Lower leg skin (tissue), 3 donors: ENCODE results near the gene ATP2B2.

Experiments used
- POLR2A ChIP-seq, 2 donors: fragments of 450-650 bp; IDR thresholded peaks; one replicate each; pipeline ENCODE4 v1.6.1; 2016 to 2017; ENCODE audit warnings: antibody characterized with exemption in 2 of 2, mild to moderate bottlenecking in 1 of 2, moderate library complexity in 1 of 2
- TF ChIP-seq, protein P1 (sequence below), 3 donors: fragments of 450-650 bp; IDR thresholded peaks; one replicate each; pipeline ENCODE4 v1.5.1; 2016; ENCODE audit warnings: antibody characterized with exemption in 3 of 3, mild to moderate bottlenecking in 3 of 3, moderate library complexity in 2 of 3

DNA sequence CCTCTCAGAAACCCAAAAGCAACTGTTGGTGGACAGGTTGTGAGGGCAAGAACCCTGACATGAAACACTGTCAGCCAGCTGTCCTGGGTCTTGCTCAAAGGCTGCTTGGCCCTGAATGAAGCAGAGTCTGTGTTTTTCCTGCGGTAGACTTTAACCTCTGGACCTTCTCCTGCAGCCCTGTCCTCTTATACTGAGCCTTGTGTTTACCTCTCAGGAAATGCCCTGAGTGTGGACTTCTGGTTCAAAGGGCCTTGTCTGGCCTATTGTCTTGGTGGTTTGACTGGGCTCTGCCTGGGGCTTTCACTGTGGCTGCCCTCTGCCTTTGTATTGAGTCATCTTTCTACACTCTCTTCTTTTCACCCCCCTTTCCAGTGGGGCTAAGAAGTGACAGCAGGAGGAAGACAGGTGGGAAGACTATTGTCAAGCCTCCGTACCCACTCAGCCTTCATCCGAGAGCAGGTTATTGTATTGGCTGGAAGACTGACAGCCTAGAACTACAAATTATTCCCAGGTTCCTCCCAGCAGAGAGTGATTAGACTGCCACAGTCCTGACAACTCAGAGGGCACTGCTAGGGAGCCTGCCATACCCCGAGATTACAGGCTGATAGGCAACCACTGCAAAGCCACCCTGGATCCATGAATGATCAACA is 187.9 kb downstream of the ATP2B2 start:
- TF ChIP-seq, protein P1, sequence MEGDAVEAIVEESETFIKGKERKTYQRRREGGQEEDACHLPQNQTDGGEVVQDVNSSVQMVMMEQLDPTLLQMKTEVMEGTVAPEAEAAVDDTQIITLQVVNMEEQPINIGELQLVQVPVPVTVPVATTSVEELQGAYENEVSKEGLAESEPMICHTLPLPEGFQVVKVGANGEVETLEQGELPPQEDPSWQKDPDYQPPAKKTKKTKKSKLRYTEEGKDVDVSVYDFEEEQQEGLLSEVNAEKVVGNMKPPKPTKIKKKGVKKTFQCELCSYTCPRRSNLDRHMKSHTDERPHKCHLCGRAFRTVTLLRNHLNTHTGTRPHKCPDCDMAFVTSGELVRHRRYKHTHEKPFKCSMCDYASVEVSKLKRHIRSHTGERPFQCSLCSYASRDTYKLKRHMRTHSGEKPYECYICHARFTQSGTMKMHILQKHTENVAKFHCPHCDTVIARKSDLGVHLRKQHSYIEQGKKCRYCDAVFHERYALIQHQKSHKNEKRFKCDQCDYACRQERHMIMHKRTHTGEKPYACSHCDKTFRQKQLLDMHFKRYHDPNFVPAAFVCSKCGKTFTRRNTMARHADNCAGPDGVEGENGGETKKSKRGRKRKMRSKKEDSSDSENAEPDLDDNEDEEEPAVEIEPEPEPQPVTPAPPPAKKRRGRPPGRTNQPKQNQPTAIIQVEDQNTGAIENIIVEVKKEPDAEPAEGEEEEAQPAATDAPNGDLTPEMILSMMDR (IDR thresholded peaks at IDR 0.05), result no peak
- no peak for TF ChIP-seq POLR2A (IDR thresholded peaks at IDR 0.05)
